ENCODE results near the gene GRM1.

The GRM1 gene

DNA sequence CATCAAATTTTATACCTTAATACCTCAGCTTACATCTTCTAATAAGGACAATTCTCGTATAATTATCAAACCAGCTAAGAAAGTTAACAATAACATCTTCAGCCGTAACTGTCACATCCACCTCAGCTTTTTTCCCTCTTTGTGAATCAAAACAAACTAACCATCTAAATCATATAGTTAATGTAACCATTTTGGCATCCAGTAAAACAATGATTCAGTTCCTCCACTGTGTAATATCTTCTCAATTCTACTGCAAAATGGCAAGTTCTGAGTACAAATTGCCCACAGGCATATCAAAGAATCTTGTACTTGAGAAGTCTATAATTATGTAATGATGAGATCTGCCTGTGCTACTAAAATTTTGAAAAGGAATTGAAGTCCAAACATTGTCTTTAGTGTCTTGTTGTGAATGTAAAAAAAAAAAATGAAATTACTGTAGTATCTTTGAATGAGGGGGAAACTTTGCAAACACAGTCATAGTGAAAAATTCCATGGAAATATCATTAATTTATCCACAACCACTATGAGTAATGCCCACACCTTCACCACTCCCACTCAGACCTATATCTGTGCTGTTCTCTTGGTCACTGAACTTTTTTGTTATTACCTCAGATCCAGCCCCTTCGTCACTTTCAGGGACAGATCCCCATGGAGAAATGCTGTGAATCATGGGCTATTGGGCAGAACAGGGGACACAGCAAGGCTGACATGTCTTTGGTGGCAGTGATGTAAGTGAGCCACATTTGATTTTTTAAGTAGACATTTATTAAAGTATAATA, 336.1 kb downstream of the GRM1 start:
- no peak for DNase-seq (ENCODE audit: low read depth in 2 of 2)

GRCh38 chr6:146367061-146367460, 338.2 kb downstream of the GRM1 start:
- no peak for DNase-seq (ENCODE audit: low read depth in 2 of 2)

- no peak for DNase-seq (ENCODE audit: low read depth in 2 of 2)
These were observed 341.0 kb downstream of the GRM1 start for GRCh38 chr6:146369866-146370265.

- DNase-seq (ENCODE audit: low read depth in 2 of 2), result no peak
These were observed 352.6 kb downstream of the GRM1 start for GRCh38 chr6:146381486-146381885.

- DNase-seq (ENCODE audit: low read depth in 2 of 2), result no peak
These were observed 360.0 kb downstream of the GRM1 start for GRCh38 chr6:146388736-146389364.

- DNase-seq (ENCODE audit: low read depth in 2 of 2), result no peak
These were observed 360.9 kb downstream of the GRM1 start for GRCh38 chr6:146389740-146390139.

DNA sequence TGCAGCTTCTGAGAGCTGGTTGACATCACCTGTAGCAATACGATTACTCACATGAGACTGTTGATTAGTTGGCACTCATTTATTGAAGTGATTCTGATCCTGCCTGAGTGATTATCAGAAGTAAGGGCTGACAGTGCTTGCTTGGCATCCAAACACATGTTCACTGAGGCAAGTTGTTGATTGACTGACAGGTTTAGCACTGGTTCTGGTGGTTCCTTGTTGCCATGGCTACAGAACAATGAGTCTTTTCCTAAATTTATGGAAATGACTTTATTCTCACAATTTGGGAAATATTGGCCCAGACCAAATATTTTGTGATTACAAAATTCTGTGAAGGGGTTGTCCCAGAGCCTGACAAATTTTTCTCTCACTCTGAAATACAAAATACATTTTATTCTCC, 368.8 kb downstream of the GRM1 start:
- DNase-seq (ENCODE audit: low read depth in 2 of 2), result no peak

GRCh38 chr6:146402476-146402875, 373.6 kb downstream of the GRM1 start:
- no peak for DNase-seq (ENCODE audit: low read depth in 2 of 2)

DNA sequence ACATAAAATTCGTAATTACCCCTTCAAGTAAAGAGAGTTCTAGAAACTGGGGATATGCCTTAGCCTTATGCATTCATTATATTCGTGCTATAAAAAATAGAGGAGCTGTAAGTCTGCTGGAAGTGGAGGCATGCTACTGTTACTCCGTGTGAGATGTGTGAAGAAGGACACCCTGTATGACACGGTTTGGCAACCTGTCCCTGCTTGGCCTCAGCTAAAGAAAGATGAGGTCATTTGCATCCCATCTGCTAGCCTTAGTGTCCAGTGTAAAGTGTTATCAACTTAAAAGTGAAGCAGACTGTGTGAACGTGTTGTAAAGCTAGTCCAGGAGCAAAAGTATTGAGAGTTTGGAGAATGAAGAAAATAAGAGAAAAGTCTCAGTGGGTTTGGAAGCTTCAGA, 379.7 kb downstream of the GRM1 start:
- no peak for DNase-seq (ENCODE audit: low read depth in 2 of 2)

DNA sequence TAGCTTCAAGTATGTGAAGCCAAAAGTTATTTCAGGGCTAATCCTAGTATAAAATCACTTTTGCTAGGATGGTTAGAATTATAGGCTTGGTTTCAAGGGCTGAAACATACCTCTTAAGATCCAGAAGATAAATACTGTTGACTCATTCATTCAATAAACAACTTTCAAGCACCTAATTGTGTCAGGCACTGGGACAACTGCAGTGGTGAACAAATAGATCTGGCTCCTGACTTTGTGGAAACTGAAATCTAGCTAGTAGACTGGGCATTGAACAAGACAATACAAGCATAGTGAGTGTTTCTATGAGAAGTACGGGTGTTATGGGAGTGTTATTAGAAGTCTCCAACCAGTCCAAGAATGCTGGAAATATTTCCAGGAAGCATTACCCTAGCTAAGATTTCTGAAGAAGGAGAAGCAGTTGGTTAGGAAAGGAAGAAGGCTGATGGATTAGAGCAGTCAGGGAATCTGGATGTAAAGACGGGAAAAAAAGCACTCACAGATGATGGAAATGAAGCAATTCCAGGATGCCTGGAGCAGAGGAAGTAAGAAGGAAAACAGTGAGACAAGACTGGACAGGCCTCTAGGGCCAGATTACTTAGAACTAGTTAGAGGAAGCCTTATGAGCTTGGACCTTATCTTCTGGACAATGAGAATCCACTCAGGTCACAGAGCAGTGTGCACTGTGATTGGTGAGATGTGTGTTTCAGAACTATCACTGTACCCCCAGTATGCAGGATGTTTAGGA, 382.2 kb downstream of the GRM1 start:
- DNase-seq (ENCODE audit: low read depth in 2 of 2), result no peak

GRCh38 chr6:146419576-146419975, 390.7 kb downstream of the GRM1 start:
- DNase-seq (ENCODE audit: low read depth in 2 of 2), result no peak

DNA sequence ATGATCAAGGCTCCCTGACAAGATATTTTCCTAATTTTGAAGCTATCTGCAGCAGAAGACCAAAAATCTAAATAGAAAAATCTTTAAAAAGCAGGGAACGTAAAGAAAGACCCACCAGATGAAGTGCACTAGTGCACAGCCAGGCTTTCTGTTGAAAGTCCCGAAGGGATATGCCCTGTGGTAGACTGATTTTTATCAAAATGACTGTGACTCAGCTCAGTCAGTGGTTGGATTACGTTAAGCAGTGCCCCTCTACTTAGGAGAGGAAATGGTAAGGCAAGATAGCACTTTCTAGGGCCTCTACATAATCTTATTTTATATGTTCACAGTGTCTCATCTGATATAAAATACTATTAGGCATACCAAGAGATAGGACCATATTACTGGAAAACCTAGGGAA, 391.4 kb downstream of the GRM1 start:
- no peak for DNase-seq (ENCODE audit: low read depth in 2 of 2)

DNA sequence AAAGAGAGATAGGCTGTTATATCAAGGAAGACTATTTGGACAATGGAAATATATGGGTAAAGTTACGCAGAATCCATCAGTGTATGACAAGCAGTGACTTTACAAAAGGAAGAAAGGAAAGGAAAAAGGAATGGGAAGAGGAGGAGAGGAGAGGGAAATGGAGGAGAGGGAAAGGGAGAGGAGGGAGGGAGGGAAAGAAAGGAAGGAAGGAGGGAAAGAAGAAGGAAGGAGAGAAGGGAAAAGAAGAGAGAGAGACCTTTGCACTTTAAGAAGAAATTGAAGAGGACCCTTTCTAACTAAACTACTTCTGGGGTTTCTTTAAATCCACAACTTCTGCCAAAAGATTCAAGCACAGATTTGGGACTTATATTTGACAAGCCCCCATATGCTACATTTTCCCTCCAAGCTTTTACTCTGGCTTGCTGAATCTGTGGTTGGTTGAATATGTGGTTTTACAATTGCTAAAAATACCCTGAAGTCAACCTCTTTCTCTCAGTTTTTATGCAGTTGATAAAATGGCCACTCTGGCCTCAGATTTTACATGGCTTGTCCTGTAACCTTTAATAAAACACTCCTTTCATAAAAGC, 394.0 kb downstream of the GRM1 start:
- DNase-seq (ENCODE audit: low read depth in 2 of 2), result no peak

DNA sequence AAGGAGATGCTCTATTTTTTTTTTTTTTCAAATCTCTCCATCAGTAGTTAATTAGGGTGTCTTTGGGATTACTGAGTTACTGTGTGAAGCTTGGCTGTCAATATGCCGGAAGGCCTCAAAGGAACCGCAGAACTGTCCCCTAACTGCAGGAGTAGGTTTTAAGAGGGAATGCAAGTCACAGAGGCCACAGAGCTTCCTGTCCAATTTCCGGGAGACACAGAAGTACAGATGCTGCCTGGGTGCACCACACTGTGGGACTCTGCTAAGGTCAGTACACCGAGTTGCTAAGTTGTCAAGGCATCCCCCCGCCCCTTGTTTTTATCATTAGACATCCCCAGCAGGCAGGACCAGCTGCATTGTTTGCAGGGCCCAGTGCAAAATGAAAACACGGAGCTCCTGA, 394.6 kb downstream of the GRM1 start:
- DNase-seq (ENCODE audit: low read depth in 2 of 2), result no peak

GRCh38 chr6:146426516-146426915, 397.7 kb downstream of the GRM1 start:
- no peak for DNase-seq (ENCODE audit: low read depth in 2 of 2)

DNA sequence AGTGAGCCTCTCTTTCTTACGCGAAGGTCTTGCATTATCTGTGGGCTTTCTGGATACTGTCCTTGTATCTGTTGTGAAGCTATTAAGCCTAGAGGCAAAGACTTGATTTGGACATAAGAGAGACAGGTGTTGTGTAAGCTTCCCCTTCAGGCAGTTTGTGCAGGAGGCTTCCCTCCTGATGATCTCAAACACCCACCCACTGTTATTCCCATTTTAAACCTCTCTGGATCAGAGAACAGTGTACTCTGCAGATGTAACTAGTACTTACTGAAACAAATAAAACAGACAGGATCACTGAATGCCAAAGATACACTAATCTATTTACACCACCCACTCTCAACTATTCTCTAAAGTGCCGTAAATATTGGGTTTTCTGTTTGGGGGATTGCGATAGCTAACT, 401.0 kb downstream of the GRM1 start:
- no peak for DNase-seq (ENCODE audit: low read depth in 2 of 2)

- no peak for DNase-seq (ENCODE audit: low read depth in 2 of 2)
These were observed 405.2 kb downstream of the GRM1 start for GRCh38 chr6:146433881-146434731.

GRCh38 chr6:146434732-146435390, 406.0 kb downstream of the GRM1 start:
- no peak for DNase-seq (ENCODE audit: low read depth in 2 of 2)

DNA sequence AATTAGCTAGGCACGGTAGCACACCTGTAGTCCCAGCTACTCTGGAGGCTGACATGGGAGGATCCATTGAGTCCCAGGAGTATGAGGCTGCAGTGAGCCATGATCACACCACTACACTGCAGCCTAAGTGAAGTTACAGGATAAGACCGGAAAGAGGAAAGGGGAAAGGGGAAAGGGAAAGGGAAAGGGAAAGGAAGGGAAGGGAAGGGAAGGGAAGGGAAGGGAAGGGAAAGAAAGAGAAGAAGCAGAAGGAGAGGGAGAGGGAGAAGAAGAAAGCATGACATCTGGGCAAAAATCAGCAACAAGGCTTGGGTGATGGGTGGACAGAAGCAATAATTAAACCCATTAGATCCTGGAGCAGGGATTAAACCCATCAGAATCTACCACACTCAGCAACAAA, 413.0 kb downstream of the GRM1 start:
- DNase-seq (ENCODE audit: low read depth in 2 of 2), result no peak

GRCh38 chr6:146444189-146444588, 415.3 kb downstream of the GRM1 start:
- DNase-seq (ENCODE audit: low read depth in 2 of 2), result no peak

GRCh38 chr6:146445233-146445632, 416.4 kb downstream of the GRM1 start:
- no peak for DNase-seq (ENCODE audit: low read depth in 2 of 2)

Measured in stimulated activated CD4-positive, alpha-beta T cell treated with anti-CD3 and anti-CD28 coated beads, Interleukin-1b, Interleukin-23, amount 100 ng/mL, for 1 hour (primary cell).